ENCODE measurements around the gene CASS4. TPM values are rescaled to one million over a fixed set of nuclear protein-coding genes. Genes with fewer than 3 reads are reported as not detected.

The CASS4 gene
- polyA plus RNA-seq, 1 donor from 2014 or later: 0.56 TPM

- no peak overlapping the region for H3K4me2 ChIP-seq (ENCODE audit: low read length)
- no peaks in the 10 kb centered on the region for H3K9me2 ChIP-seq (ENCODE audit: insufficient read depth, low read length)
- no peak overlapping the region for H2AFZ ChIP-seq (ENCODE audit: low read depth, low read length)
- H3K9ac ChIP-seq (ENCODE audit: low read length): no peak overlapping the region
- H3K36me3 ChIP-seq (ENCODE audit: insufficient read depth, low read length): no peaks in the 10 kb centered on the region
- no peaks in the 10 kb centered on the region for H4K20me1 ChIP-seq (ENCODE audit: insufficient read depth)
- no peaks in the 10 kb centered on the region for H3K27me3 ChIP-seq (ENCODE audit: insufficient read depth, low read depth, low read length)
- H3F3A ChIP-seq (ENCODE audit: insufficient read depth, low read length, poor library complexity, severe bottlenecking): no peaks in the 10 kb centered on the region
- no peak overlapping the region for H3K27ac ChIP-seq (ENCODE audit: low read length)
- H3K4me3 ChIP-seq (ENCODE audit: low read length): no peak overlapping the region
- H3K79me2 ChIP-seq (replicated peaks; ENCODE audit: insufficient read depth, low read length): peaks cover 4% of the 10 kb centered on the region
- H3K9me3 ChIP-seq (ENCODE audit: low read length): no peaks in the 10 kb centered on the region
- TF ChIP-seq EP300 (conservative IDR thresholded peaks at IDR 0.05; ENCODE audit: poor library complexity, severe bottlenecking): no peak
- TF ChIP-seq SMC3 (conservative IDR thresholded peaks at IDR 0.05; ENCODE audit: poor library complexity): no peak
- TF ChIP-seq POLR2AphosphoS5 (IDR thresholded peaks at IDR 0.05): no peak
- no peak for TF ChIP-seq EZH2 (IDR thresholded peaks at IDR 0.05; ENCODE audit: borderline replicate concordance, insufficient read depth, low read length, poor library complexity, severe bottlenecking)
- no peak for TF ChIP-seq CTCF (IDR thresholded peaks at IDR 0.05; ENCODE audit: poor library complexity, severe bottlenecking)
- no peak for TF ChIP-seq REST (IDR thresholded peaks at IDR 0.05; ENCODE audit: borderline replicate concordance)
- no peak for TF ChIP-seq MXI1 (conservative IDR thresholded peaks at IDR 0.05; ENCODE audit: poor library complexity, severe bottlenecking)
- no peak for TF ChIP-seq RAD21 (conservative IDR thresholded peaks at IDR 0.05)
- TF ChIP-seq TAF1 (IDR thresholded peaks at IDR 0.05; ENCODE audit: low read depth): no peak
Observed at GRCh38 chr20:56382696-56383095, 29.4 kb upstream of the CASS4 start.

- Histone ChIP-seq H3K27ac (ENCODE audit: low read length) (no peak overlapping the region), H3K9me2 (ENCODE audit: insufficient read depth, low read length) (no peaks in the 10 kb centered on the region), H3K79me2 (replicated peaks; ENCODE audit: insufficient read depth, low read length) (peaks cover 4% of the 10 kb centered on the region), H4K20me1 (ENCODE audit: insufficient read depth) (no peaks in the 10 kb centered on the region), H3K36me3 (ENCODE audit: insufficient read depth, low read length) (no peaks in the 10 kb centered on the region), H3K27me3 (ENCODE audit: insufficient read depth, low read depth, low read length) (no peaks in the 10 kb centered on the region), H3K9me3 (ENCODE audit: low read length) (no peaks in the 10 kb centered on the region), H3F3A (ENCODE audit: insufficient read depth, low read length, poor library complexity, severe bottlenecking) (no peaks in the 10 kb centered on the region), H3K9ac (ENCODE audit: low read length) (no peak overlapping the region), H2AFZ (ENCODE audit: low read depth, low read length) (no peak overlapping the region), H3K4me2 (ENCODE audit: low read length) (no peak overlapping the region), H3K4me3 (ENCODE audit: low read length) (no peak overlapping the region)
- no peak for TF ChIP-seq TAF1 (IDR thresholded peaks at IDR 0.05; ENCODE audit: low read depth)
- no peak for TF ChIP-seq EZH2 (IDR thresholded peaks at IDR 0.05; ENCODE audit: borderline replicate concordance, insufficient read depth, low read length, poor library complexity, severe bottlenecking)
- TF ChIP-seq REST (IDR thresholded peaks at IDR 0.05; ENCODE audit: borderline replicate concordance): no peak
- no peak for TF ChIP-seq RAD21 (conservative IDR thresholded peaks at IDR 0.05)
- TF ChIP-seq EP300 (conservative IDR thresholded peaks at IDR 0.05; ENCODE audit: poor library complexity, severe bottlenecking): no peak
- TF ChIP-seq POLR2AphosphoS5 (IDR thresholded peaks at IDR 0.05): no peak
Observed at GRCh38 chr20:56383334-56383733, 28.7 kb upstream of the CASS4 start.

All from neural cell (in vitro differentiated cells).